ENCODE data around the gene HAGHL.
"Not testable (repeated sequence)": the region's sequence is repeated elsewhere in the genome, so short reads cannot be mapped to it uniquely, and the experiment has no call there.

HAGHL gene

GRCh38 chr16:689175-689897 lies 37.6 kb upstream of the HAGHL start:
- DNase-seq (ENCODE audit: low read depth): no peak

- DNase-seq (ENCODE audit: low read depth): not testable (repeated sequence)
Measured at GRCh38 chr16:691242-691641, 35.7 kb upstream of the HAGHL start.

GRCh38 chr16:692356-693108 lies 34.4 kb upstream of the HAGHL start:
- DNase-seq (ENCODE audit: low read depth): no peak

- DNase-seq (ENCODE audit: low read depth): no peak
Measured at GRCh38 chr16:693364-693763, 33.5 kb upstream of the HAGHL start.

- DNase-seq (ENCODE audit: low read depth): no peak
Measured at GRCh38 chr16:693766-694165, 33.1 kb upstream of the HAGHL start.

- no peak for DNase-seq (ENCODE audit: low read depth)
Measured at GRCh38 chr16:694187-694862, 32.6 kb upstream of the HAGHL start.

GRCh38 chr16:694863-695354 lies 32.0 kb upstream of the HAGHL start:
- DNase-seq (ENCODE audit: low read depth): no peak

- no peak for DNase-seq (ENCODE audit: low read depth)
Measured at GRCh38 chr16:695355-696089, 31.4 kb upstream of the HAGHL start.

GRCh38 chr16:698911-699671 lies 27.8 kb upstream of the HAGHL start:
- DNase-seq (ENCODE audit: low read depth): no peak

GRCh38 chr16:700684-701584 lies 26.0 kb upstream of the HAGHL start:
- DNase-seq (ENCODE audit: low read depth): no peak

GRCh38 chr16:702341-702740 lies 24.6 kb upstream of the HAGHL start:
- DNase-seq (ENCODE audit: low read depth): no peak

GRCh38 chr16:703406-703805 lies 23.5 kb upstream of the HAGHL start:
- DNase-seq (ENCODE audit: low read depth): no peak

GRCh38 chr16:704047-704446 lies 22.9 kb upstream of the HAGHL start:
- DNase-seq (ENCODE audit: low read depth): no peak

- no peak for DNase-seq (ENCODE audit: low read depth)
Measured at GRCh38 chr16:704552-705380, 22.1 kb upstream of the HAGHL start.

- DNase-seq (ENCODE audit: low read depth): no peak
Measured at GRCh38 chr16:705431-706188, 21.3 kb upstream of the HAGHL start, which contains the start of gene FBXL16. Gene FBXL16 (minus strand): TSS chr16:705801. CDS start chr16:697405, 8,396 bp downstream.

GRCh38 chr16:706189-707061 lies 20.5 kb upstream of the HAGHL start:
- DNase-seq (ENCODE audit: low read depth): no peak

- DNase-seq (ENCODE audit: low read depth): no peak
Measured at GRCh38 chr16:707062-707538, 19.8 kb upstream of the HAGHL start.
